Mucosa of stomach (tissue), 1 donor: Measurements from ENCODE around the gene ZNF787.

Experiments used
- H3K27me3 ChIP-seq: one replicate; pipeline ENCODE4 v1.7.0; 2013; ENCODE audit warnings: mild to moderate bottlenecking, low read length; ENCODE audit not compliant: control insufficient read depth, insufficient read depth
- H3K36me3 ChIP-seq: one replicate; pipeline ENCODE4 v1.7.0; 2013; ENCODE audit warnings: low read length; ENCODE audit not compliant: control insufficient read depth, insufficient read depth
- H3K4me1 ChIP-seq: one replicate; pipeline ENCODE4 v1.7.0; 2013; ENCODE audit warnings: mild to moderate bottlenecking, low read length; ENCODE audit not compliant: control insufficient read depth, insufficient read depth
- H3K4me3 ChIP-seq: one replicate; pipeline ENCODE4 v1.7.0; 2013; ENCODE audit warnings: low read length
- H3K9ac ChIP-seq: one replicate; pipeline ENCODE4 v1.7.0; 2013; ENCODE audit warnings: mild to moderate bottlenecking, low read length, moderate library complexity
- H3K9me3 ChIP-seq: one replicate; pipeline ENCODE4 v1.7.0; 2013; ENCODE audit warnings: mild to moderate bottlenecking, low read length, moderate library complexity; ENCODE audit not compliant: control insufficient read depth
- donor health status: Pancreatic carcinoma.

Gene ZNF787

DNA sequence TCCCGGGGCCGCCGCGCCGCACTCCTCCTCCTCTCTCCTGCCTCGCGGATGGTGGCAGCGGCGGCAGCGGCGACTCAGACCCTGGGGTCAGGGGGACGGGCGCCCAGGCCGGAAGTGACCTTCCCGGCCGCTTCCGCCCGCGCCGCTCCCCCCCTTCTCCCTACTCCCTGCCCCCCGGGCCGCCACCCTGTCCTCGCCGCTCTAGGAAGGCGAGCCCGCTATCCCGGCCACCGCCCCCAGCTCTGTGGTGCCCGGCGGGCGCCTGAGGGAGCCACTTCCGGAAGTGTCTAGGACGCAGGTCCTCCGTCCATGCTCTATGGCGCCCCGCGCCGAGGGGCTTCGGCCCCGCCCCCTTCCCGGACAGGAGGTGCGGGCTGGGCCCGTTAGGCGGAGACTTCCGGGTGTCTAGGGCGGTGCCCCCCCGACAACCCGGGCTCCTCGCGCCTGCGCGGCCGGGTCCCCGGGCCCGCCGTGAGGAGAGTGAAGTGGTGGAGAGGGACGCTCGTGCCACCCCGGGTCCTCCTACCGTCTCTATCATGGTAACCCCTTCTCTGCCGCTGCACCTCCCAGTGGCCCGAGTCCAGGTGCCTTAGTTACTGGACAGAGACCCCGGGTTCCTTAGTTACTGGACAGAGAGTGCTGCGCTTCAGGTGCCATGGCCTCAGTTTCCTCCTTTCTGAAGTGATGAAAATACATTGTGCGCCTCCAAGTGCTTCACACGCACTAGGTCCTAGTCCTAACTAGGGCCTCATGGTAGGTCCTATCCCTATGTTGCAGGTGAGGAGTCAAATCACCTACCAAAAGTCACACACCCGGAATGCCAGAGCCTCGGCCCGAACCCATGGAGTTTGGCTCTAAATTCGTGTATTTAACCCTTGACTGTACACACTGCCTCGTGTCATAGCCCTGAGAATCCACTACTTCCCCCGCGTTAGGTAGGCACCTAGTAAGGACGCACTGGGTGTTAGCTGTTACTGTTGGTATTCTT is at the start of gene ZNF787:
ZNF787 (minus strand) TSS at position 116 of the 988 bp plus-strand sequence. CDS start 18,078 bp downstream, outside the sequence.
- peak within 1 kb of the TSS; percentile 80 for H3K9ac ChIP-seq
- no peaks in the 10 kb centered on the region for H3K36me3 ChIP-seq
- peaks cover 36% of the 10 kb centered on the region for H3K4me1 ChIP-seq
- H3K27me3 ChIP-seq = no peaks in the 10 kb centered on the region
- H3K4me3 ChIP-seq = peak within 1 kb of the TSS; percentile 33
- no peaks in the 10 kb centered on the region for H3K9me3 ChIP-seq

GRCh38 chr19:56170261-56170660 is 49.2 kb upstream of the ZNF787 start:
- Histone ChIP-seq H3K9ac (no peak overlapping the region), H3K9me3 (no peaks in the 10 kb centered on the region), H3K36me3 (no peaks in the 10 kb centered on the region), H3K27me3 (peaks cover 8% of the 10 kb centered on the region), H3K4me1 (no peaks in the 10 kb centered on the region), H3K4me3 (no peak overlapping the region)

- Histone ChIP-seq H3K36me3 (no peaks in the 10 kb centered on the region), H3K9me3 (no peaks in the 10 kb centered on the region), H3K27me3 (no peaks in the 10 kb centered on the region), H3K4me3 (no peak overlapping the region), H3K4me1 (no peaks in the 10 kb centered on the region), H3K9ac (no peak overlapping the region)
Measured at GRCh38 chr19:56167064-56167578, 46.0 kb upstream of the ZNF787 start.

GRCh38 chr19:56163097-56163496 is 42.0 kb upstream of the ZNF787 start:
- Histone ChIP-seq H3K9ac (no peak overlapping the region), H3K9me3 (no peaks in the 10 kb centered on the region), H3K4me3 (no peak overlapping the region), H3K4me1 (no peaks in the 10 kb centered on the region), H3K27me3 (no peaks in the 10 kb centered on the region), H3K36me3 (peaks cover 7% of the 10 kb centered on the region)

DNA sequence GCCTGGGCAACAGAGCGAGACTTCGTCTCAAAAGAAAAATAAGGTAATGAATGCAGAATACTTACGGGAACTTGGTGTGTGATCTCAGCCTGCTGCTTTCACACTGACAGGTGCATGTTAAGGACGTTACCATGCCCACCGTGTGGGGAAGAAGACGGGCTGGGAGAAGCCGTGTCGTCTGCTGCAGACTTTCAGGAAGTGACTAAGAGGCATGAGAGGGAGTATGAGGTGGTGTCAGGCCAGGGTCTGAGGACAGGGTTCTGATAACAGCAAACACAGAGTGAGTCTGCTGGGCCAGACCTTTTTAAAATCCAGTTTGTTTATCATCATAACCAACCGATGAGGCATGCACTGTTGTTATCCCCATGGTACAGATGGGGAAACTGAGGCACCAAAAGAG is 41.2 kb upstream of the ZNF787 start:
- H3K27me3 ChIP-seq = no peaks in the 10 kb centered on the region
- no peak overlapping the region for H3K9ac ChIP-seq
- H3K36me3 ChIP-seq = peaks cover 7% of the 10 kb centered on the region
- H3K4me3 ChIP-seq = no peak overlapping the region
- H3K4me1 ChIP-seq = no peaks in the 10 kb centered on the region
- no peaks in the 10 kb centered on the region for H3K9me3 ChIP-seq

DNA sequence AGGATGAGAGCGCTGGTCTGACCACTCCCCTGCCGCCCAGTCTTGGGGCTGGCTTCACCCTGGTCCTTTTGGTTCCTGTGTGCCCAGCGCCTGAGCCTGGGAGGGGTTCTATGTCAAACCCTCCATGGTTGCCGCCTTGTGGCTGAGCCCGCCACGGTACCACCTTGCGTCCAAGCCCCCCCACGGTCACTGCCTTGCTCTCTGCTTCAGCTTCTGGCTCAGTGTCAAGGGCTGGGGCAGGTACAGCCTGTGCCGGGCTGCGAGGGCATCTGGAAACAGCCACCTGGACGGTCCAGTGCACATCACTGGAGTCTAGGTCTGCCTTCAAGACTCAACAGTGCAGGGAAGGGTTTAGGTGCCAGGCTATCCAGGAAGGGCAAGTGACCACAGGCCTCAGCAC is 40.4 kb upstream of the ZNF787 start:
- peaks cover 7% of the 10 kb centered on the region for H3K36me3 ChIP-seq
- no peak overlapping the region for H3K4me3 ChIP-seq
- H3K9me3 ChIP-seq = no peaks in the 10 kb centered on the region
- peaks cover 7% of the 10 kb centered on the region for H3K4me1 ChIP-seq
- H3K9ac ChIP-seq = no peak overlapping the region
- no peaks in the 10 kb centered on the region for H3K27me3 ChIP-seq

- no peaks in the 10 kb centered on the region for H3K27me3 ChIP-seq
- no peak overlapping the region for H3K4me3 ChIP-seq
- H3K9ac ChIP-seq = no peak overlapping the region
- peaks cover 12% of the 10 kb centered on the region for H3K4me1 ChIP-seq
- H3K9me3 ChIP-seq = no peaks in the 10 kb centered on the region
- peaks cover 7% of the 10 kb centered on the region for H3K36me3 ChIP-seq
Measured at GRCh38 chr19:56159622-56160271, 38.7 kb upstream of the ZNF787 start.

DNA sequence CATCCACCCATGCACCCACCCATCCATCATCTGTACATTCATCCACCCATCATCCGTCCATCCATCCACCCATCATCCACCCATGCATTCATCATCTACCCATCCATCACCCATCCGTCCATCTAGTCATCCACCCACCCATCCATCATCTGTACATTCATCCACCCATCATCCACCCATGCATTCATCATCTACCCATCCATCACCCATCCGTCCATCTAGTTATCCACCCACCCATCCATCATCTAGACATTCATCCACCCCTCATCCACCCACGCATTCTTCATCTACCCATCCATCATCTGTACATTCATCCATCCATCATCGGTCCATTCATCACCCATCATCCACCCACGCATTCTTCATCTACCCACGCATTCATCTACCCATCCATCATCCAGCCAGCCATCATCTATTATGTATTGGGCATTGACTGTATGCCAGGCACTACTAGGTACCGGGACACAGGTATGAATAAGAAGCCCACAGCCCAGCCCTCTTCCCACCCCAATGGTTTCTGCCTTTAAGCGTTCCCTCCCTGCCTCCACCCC is 38.0 kb upstream of the ZNF787 start:
- Histone ChIP-seq H3K4me3 (no peak overlapping the region), H3K36me3 (peaks cover 7% of the 10 kb centered on the region), H3K4me1 (peaks cover 12% of the 10 kb centered on the region), H3K9me3 (no peaks in the 10 kb centered on the region), H3K27me3 (no peaks in the 10 kb centered on the region), H3K9ac (no peak overlapping the region)

GRCh38 chr19:56158170-56158757 is 37.2 kb upstream of the ZNF787 start:
- no peaks in the 10 kb centered on the region for H3K9me3 ChIP-seq
- peaks cover 12% of the 10 kb centered on the region for H3K4me1 ChIP-seq
- H3K4me3 ChIP-seq = no peak overlapping the region
- no peaks in the 10 kb centered on the region for H3K27me3 ChIP-seq
- H3K9ac ChIP-seq = no peak overlapping the region
- H3K36me3 ChIP-seq = peaks cover 7% of the 10 kb centered on the region

- Histone ChIP-seq H3K27me3 (no peaks in the 10 kb centered on the region), H3K36me3 (peaks cover 7% of the 10 kb centered on the region), H3K4me3 (no peak overlapping the region), H3K9ac (peak overlapping the region; percentile 34), H3K4me1 (peaks cover 12% of the 10 kb centered on the region), H3K9me3 (no peaks in the 10 kb centered on the region)
Measured at GRCh38 chr19:56156768-56157167, 35.7 kb upstream of the ZNF787 start.

DNA sequence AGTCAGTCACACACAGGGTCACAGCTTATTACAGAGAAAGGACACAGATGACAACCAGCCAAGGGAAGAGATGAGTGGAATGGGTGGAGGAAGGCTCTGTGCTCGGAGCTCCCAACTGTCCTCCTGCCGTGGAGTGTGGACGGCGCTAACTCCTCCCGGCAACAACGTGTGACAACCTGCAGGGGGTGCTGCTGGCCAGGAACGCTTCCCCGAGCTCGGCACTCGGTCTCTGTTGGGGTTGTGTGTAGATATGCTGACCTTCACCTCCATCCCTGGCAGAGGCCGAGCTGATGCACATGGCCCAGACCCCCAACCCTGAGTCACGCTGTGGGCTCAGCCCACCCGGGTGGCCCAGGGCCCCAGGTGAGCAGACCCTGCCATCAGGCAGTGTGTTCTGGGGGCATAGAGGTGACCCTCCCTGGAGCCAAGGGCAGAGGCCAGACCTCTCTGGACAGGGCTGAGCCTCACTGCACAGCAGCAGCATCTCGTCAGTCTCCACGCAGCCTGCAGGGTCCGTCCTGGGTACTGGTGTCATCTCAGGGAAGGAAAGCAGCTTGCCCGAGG is 34.1 kb upstream of the ZNF787 start:
- Histone ChIP-seq H3K9me3 (no peaks in the 10 kb centered on the region), H3K36me3 (peaks cover 7% of the 10 kb centered on the region), H3K4me3 (no peak overlapping the region), H3K4me1 (peaks cover 12% of the 10 kb centered on the region), H3K9ac (no peak overlapping the region), H3K27me3 (no peaks in the 10 kb centered on the region)
